HUES6 (cell line): ENCODE results near the gene CNIH1.
"Not testable (repeated sequence)": the region's sequence is repeated elsewhere in the genome, so short reads cannot be mapped to it uniquely, and the experiment has no call there.

ENCODE experiments used
- H3K27ac ChIP-seq: 2 replicates; pipeline ENCODE4 v1.7.0; 2013; ENCODE audit warnings: low read depth, mild to moderate bottlenecking, low read length, inconsistent platforms
- H3K27me3 ChIP-seq: 2 replicates; pipeline ENCODE4 v1.6.1; 2013; ENCODE audit warnings: low read length; ENCODE audit not compliant: control insufficient read depth, insufficient read depth
- H3K36me3 ChIP-seq: 2 replicates; pipeline ENCODE4 v1.6.1; 2013; ENCODE audit warnings: low read length; ENCODE audit not compliant: control insufficient read depth, insufficient read depth
- H3K4me1 ChIP-seq: 2 replicates; pipeline ENCODE4 v1.6.1; 2013; ENCODE audit warnings: low read length; ENCODE audit not compliant: control insufficient read depth, insufficient read depth
- H3K4me3 ChIP-seq: 2 replicates; pipeline ENCODE4 v1.5.1; 2013; ENCODE audit warnings: low read depth, low read length
- H3K9ac ChIP-seq: one replicate; pipeline ENCODE4 v1.6.1; 2013; ENCODE audit warnings: mild to moderate bottlenecking, low read length
- H3K9me3 ChIP-seq: 2 replicates; pipeline ENCODE4 v1.6.1; 2013; ENCODE audit warnings: low read depth, low read length; ENCODE audit not compliant: control insufficient read depth, insufficient read depth

The CNIH1 gene

GRCh38 chr14:54381821-54382220 is 59.4 kb downstream of the CNIH1 start:
- Histone ChIP-seq H3K36me3 (no peaks in the 10 kb centered on the region), H3K27ac (no peak overlapping the region), H3K9me3 (no peaks in the 10 kb centered on the region), H3K4me1 (peaks cover 9% of the 10 kb centered on the region; the same call in 1 of the 2 replicates), H3K27me3 (no peaks in the 10 kb centered on the region), H3K9ac (no peak overlapping the region), H3K4me3 (no peak overlapping the region)

GRCh38 chr14:54380558-54380957 is 60.6 kb downstream of the CNIH1 start:
- H3K36me3 ChIP-seq, H3K9ac ChIP-seq, H3K27ac ChIP-seq, H3K9me3 ChIP-seq, H3K27me3 ChIP-seq, H3K4me1 ChIP-seq, H3K4me3 ChIP-seq: not testable (repeated sequence)

- H3K36me3 ChIP-seq, H3K27ac ChIP-seq, H3K4me3 ChIP-seq, H3K27me3 ChIP-seq, H3K9ac ChIP-seq, H3K9me3 ChIP-seq: not testable (repeated sequence)
- peaks cover 18% of the 10 kb centered on the region for H3K4me1 ChIP-seq
Observed at GRCh38 chr14:54378893-54379292, 62.3 kb downstream of the CNIH1 start.

- H3K9ac ChIP-seq, result no peak overlapping the region
- no peaks in the 10 kb centered on the region for H3K9me3 ChIP-seq
- no peak overlapping the region for H3K4me3 ChIP-seq
- H3K36me3 ChIP-seq, result no peaks in the 10 kb centered on the region
- H3K27me3 ChIP-seq, result no peaks in the 10 kb centered on the region
- H3K4me1 ChIP-seq, result peaks cover 18% of the 10 kb centered on the region
- H3K27ac ChIP-seq, result no peak overlapping the region
Observed at GRCh38 chr14:54377501-54377900, 63.7 kb downstream of the CNIH1 start.

- Histone ChIP-seq H3K4me3 (no peak overlapping the region), H3K27ac (no peak overlapping the region), H3K9me3 (no peaks in the 10 kb centered on the region), H3K9ac (no peak overlapping the region), H3K4me1 (peaks cover 30% of the 10 kb centered on the region), H3K27me3 (no peaks in the 10 kb centered on the region), H3K36me3 (no peaks in the 10 kb centered on the region)
Observed at GRCh38 chr14:54374117-54374884, 66.9 kb downstream of the CNIH1 start.
